HepG2 (cell line): ENCODE measurements around the gene SLC27A1. TPM values are rescaled to one million over a fixed set of nuclear protein-coding genes. Genes with fewer than 3 reads are reported as not detected.

ENCODE experiments used
- CC2D1A ChIP-seq: sonication (generic); formaldehyde crosslinking; IDR thresholded peaks from 2 replicates; pipeline ENCODE4 v1.8.1; 2023; ENCODE audit warnings: mild to moderate bottlenecking, missing genetic modification reagents
- CEBPG ChIP-seq: IDR thresholded peaks from 2 replicates; pipeline ENCODE4 v1.6.1; 2016
- PHF5A ChIP-seq: IDR thresholded peaks from one replicate; pipeline ENCODE4 v1.6.1; 2018; ENCODE audit warnings: low read depth, missing genetic modification reagents; ENCODE audit not compliant: unreplicated experiment
- POLR2G ChIP-seq: fragments of 200-400 bp; formaldehyde crosslinking; IDR thresholded peaks from 2 replicates; pipeline ENCODE4 v1.6.1; 2018; ENCODE audit warnings: mild to moderate bottlenecking, low read depth, low read length, moderate library complexity
- RBM22 ChIP-seq: fragments of 200-400 bp; formaldehyde crosslinking; optimal IDR thresholded peaks from 2 replicates; pipeline ENCODE3; 2017; ENCODE audit warnings: mild to moderate bottlenecking, low read length, moderate library complexity
- SATB2 ChIP-seq: sonication (generic); formaldehyde crosslinking; IDR thresholded peaks from 2 replicates; pipeline ENCODE4 v1.5.0; 2020; ENCODE audit warnings: missing genetic modification reagents
- SIN3A ChIP-seq: IDR thresholded peaks from 2 replicates; pipeline ENCODE4 v1.6.1; 2011; ENCODE audit warnings: low read depth, mild to moderate bottlenecking, control low read depth, low read length, borderline replicate concordance
- ZFX ChIP-seq: sonication (generic); formaldehyde crosslinking; IDR thresholded peaks from 2 replicates; pipeline ENCODE4 v1.4.0; 2020; ENCODE audit warnings: mild to moderate bottlenecking, low read depth, missing genetic modification reagents, moderate library complexity
- ZNF619 ChIP-seq: sonication (generic); formaldehyde crosslinking; IDR thresholded peaks from 2 replicates; pipeline ENCODE4 v1.4.0; 2020; ENCODE audit warnings: mild to moderate bottlenecking, missing genetic modification reagents
- ZNF790 ChIP-seq: sonication (generic); formaldehyde crosslinking; IDR thresholded peaks from 2 replicates; pipeline ENCODE4 v1.8.0; 2022; ENCODE audit warnings: missing genetic modification reagents, mild to moderate bottlenecking, borderline replicate concordance
- polyA plus RNA-seq, 8 experiments: library from polyadenylated mRNA; depleted of rRNA in 3 of 8; stranded (reverse) in 7 of 8; unstranded in 1 of 8; fragments of >200 nt; fragmentation: Illumina TruSeq in 4 of 8; extraction: Trizol in 4 of 8; gene quantifications; 2 replicates each; pipeline versions ENCODE4 v1.2.1 to v1.2.3, GENCODE V29; 2011 to 2016; ENCODE audit warnings: low read depth in 4 of 8, missing spikeins in 1 of 8, mixed read lengths in 1 of 8; ENCODE audit not compliant: insufficient read depth in 1 of 8
- total RNA-seq, 5 experiments: library from RNA; depleted of rRNA; stranded (reverse); fragments of >200 nt; fragmentation: Illumina TruSeq; extraction: Trizol; gene quantifications; 2 replicates each; pipeline ENCODE4 v1.2.3, GENCODE V29; 2016; ENCODE audit warnings: low read depth in 1 of 5
- TF ChIP-seq, protein P1 (sequence below): sonication (generic); formaldehyde crosslinking; IDR thresholded peaks from 2 replicates; pipeline ENCODE4 v1.4.0; 2020; ENCODE audit warnings: mild to moderate bottlenecking, missing genetic modification reagents
- TF ChIP-seq, protein P2 (sequence below), 2 experiments: IDR thresholded peaks; 2 replicates each; pipeline ENCODE4 v1.6.1; 2011 to 2012; ENCODE audit warnings: low read length in 2 of 2, borderline replicate concordance in 1 of 2, low read depth in 1 of 2, mild to moderate bottlenecking in 1 of 2, moderate library complexity in 1 of 2
- TF ChIP-seq, protein P3 (sequence below): sonication (generic); formaldehyde crosslinking; IDR thresholded peaks from 2 replicates; pipeline ENCODE4 v1.4.0; 2020; ENCODE audit warnings: missing genetic modification reagents
- TF ChIP-seq, protein P4 (sequence below): sonication (generic); formaldehyde crosslinking; IDR thresholded peaks from 2 replicates; pipeline ENCODE4 v1.4.0; 2020; ENCODE audit warnings: mild to moderate bottlenecking, missing genetic modification reagents
- TF ChIP-seq, protein P5 (sequence below): sonication (generic); formaldehyde crosslinking; IDR thresholded peaks from 2 replicates; pipeline ENCODE4 v1.8.0; 2023; ENCODE audit warnings: mild to moderate bottlenecking, missing genetic modification reagents
- TF ChIP-seq, protein P6 (sequence below): sonication (generic); formaldehyde crosslinking; IDR thresholded peaks from 2 replicates; pipeline ENCODE4 v1.8.0; 2022; ENCODE audit warnings: missing genetic modification reagents, mild to moderate bottlenecking, moderate library complexity, borderline replicate concordance

The SLC27A1 gene
- total and polyA plus RNA-seq, 2 of the 13 experiments (the other 11 are each of a cell fraction or from before 2014, with no cell fraction given): 4.1 to 8.8 TPM

DNA sequence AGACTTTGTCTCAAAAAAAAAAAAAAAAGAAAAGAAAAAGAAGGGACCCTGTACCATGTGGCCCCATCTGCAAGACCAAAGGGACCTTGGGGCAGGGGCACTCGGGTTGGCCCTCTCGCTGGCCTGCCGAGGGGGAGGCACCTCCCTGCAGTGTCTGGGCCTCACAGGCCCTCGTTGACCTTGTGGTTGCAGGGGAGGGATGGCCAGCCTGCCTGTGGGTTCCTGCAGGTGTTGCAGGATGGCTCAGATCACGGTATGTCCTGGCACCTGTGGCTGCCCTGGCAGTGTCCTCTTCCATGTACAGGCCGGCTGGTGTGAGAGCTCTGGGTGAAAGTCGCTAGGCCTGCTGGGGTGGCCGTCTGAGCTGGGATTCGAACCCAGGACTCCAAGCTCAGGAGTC, 36.4 kb downstream of the SLC27A1 start (continued):
- TF ChIP-seq, protein P1, sequence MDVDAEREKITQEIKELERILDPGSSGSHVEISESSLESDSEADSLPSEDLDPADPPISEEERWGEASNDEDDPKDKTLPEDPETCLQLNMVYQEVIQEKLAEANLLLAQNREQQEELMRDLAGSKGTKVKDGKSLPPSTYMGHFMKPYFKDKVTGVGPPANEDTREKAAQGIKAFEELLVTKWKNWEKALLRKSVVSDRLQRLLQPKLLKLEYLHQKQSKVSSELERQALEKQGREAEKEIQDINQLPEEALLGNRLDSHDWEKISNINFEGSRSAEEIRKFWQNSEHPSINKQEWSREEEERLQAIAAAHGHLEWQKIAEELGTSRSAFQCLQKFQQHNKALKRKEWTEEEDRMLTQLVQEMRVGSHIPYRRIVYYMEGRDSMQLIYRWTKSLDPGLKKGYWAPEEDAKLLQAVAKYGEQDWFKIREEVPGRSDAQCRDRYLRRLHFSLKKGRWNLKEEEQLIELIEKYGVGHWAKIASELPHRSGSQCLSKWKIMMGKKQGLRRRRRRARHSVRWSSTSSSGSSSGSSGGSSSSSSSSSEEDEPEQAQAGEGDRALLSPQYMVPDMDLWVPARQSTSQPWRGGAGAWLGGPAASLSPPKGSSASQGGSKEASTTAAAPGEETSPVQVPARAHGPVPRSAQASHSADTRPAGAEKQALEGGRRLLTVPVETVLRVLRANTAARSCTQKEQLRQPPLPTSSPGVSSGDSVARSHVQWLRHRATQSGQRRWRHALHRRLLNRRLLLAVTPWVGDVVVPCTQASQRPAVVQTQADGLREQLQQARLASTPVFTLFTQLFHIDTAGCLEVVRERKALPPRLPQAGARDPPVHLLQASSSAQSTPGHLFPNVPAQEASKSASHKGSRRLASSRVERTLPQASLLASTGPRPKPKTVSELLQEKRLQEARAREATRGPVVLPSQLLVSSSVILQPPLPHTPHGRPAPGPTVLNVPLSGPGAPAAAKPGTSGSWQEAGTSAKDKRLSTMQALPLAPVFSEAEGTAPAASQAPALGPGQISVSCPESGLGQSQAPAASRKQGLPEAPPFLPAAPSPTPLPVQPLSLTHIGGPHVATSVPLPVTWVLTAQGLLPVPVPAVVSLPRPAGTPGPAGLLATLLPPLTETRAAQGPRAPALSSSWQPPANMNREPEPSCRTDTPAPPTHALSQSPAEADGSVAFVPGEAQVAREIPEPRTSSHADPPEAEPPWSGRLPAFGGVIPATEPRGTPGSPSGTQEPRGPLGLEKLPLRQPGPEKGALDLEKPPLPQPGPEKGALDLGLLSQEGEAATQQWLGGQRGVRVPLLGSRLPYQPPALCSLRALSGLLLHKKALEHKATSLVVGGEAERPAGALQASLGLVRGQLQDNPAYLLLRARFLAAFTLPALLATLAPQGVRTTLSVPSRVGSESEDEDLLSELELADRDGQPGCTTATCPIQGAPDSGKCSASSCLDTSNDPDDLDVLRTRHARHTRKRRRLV (CRISPR knock-in tag): no peak
- TF ChIP-seq ZNF790 (CRISPR knock-in tag) (no peak), CEBPG (CRISPR knock-in tag) (no peak), ZFX (CRISPR knock-in tag) (0 out of 2 replicates have a peak, but pooled peaks have one; percentile 31), PHF5A (CRISPR knock-in tag) (no peak), RBM22 (peak; percentile 24), SIN3A (no peak), ZNF619 (no peak), POLR2G (peak; percentile 30; the same call in 1 of the 2 replicates), SATB2 (CRISPR knock-in tag) (no peak), CC2D1A (CRISPR knock-in tag) (no peak)
- TF ChIP-seq, protein P2, sequence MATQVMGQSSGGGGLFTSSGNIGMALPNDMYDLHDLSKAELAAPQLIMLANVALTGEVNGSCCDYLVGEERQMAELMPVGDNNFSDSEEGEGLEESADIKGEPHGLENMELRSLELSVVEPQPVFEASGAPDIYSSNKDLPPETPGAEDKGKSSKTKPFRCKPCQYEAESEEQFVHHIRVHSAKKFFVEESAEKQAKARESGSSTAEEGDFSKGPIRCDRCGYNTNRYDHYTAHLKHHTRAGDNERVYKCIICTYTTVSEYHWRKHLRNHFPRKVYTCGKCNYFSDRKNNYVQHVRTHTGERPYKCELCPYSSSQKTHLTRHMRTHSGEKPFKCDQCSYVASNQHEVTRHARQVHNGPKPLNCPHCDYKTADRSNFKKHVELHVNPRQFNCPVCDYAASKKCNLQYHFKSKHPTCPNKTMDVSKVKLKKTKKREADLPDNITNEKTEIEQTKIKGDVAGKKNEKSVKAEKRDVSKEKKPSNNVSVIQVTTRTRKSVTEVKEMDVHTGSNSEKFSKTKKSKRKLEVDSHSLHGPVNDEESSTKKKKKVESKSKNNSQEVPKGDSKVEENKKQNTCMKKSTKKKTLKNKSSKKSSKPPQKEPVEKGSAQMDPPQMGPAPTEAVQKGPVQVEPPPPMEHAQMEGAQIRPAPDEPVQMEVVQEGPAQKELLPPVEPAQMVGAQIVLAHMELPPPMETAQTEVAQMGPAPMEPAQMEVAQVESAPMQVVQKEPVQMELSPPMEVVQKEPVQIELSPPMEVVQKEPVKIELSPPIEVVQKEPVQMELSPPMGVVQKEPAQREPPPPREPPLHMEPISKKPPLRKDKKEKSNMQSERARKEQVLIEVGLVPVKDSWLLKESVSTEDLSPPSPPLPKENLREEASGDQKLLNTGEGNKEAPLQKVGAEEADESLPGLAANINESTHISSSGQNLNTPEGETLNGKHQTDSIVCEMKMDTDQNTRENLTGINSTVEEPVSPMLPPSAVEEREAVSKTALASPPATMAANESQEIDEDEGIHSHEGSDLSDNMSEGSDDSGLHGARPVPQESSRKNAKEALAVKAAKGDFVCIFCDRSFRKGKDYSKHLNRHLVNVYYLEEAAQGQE (IDR thresholded peaks at IDR 0.05; ENCODE audit: borderline replicate concordance in 1 of 2, low read depth in 1 of 2, low read length in 2 of 2): no peak
- TF ChIP-seq, protein P3, sequence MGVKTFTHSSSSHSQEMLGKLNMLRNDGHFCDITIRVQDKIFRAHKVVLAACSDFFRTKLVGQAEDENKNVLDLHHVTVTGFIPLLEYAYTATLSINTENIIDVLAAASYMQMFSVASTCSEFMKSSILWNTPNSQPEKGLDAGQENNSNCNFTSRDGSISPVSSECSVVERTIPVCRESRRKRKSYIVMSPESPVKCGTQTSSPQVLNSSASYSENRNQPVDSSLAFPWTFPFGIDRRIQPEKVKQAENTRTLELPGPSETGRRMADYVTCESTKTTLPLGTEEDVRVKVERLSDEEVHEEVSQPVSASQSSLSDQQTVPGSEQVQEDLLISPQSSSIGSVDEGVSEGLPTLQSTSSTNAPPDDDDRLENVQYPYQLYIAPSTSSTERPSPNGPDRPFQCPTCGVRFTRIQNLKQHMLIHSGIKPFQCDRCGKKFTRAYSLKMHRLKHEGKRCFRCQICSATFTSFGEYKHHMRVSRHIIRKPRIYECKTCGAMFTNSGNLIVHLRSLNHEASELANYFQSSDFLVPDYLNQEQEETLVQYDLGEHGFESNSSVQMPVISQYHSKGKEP (CRISPR knock-in tag): no peak
- TF ChIP-seq, protein P4, sequence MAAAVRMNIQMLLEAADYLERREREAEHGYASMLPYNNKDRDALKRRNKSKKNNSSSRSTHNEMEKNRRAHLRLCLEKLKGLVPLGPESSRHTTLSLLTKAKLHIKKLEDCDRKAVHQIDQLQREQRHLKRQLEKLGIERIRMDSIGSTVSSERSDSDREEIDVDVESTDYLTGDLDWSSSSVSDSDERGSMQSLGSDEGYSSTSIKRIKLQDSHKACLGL: no peak
- TF ChIP-seq, protein P5, sequence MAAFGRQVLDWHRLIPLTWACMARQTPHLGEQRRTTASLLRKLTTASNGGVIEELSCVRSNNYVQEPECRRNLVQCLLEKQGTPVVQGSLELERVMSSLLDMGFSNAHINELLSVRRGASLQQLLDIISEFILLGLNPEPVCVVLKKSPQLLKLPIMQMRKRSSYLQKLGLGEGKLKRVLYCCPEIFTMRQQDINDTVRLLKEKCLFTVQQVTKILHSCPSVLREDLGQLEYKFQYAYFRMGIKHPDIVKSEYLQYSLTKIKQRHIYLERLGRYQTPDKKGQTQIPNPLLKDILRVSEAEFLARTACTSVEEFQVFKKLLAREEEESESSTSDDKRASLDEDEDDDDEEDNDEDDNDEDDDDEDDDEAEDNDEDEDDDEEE (CRISPR knock-in tag): no peak
- TF ChIP-seq, protein P6, sequence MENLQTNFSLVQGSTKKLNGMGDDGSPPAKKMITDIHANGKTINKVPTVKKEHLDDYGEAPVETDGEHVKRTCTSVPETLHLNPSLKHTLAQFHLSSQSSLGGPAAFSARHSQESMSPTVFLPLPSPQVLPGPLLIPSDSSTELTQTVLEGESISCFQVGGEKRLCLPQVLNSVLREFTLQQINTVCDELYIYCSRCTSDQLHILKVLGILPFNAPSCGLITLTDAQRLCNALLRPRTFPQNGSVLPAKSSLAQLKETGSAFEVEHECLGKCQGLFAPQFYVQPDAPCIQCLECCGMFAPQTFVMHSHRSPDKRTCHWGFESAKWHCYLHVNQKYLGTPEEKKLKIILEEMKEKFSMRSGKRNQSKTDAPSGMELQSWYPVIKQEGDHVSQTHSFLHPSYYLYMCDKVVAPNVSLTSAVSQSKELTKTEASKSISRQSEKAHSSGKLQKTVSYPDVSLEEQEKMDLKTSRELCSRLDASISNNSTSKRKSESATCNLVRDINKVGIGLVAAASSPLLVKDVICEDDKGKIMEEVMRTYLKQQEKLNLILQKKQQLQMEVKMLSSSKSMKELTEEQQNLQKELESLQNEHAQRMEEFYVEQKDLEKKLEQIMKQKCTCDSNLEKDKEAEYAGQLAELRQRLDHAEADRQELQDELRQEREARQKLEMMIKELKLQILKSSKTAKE (CRISPR knock-in tag): no peak
